Neutrophil (primary cell): ENCODE results near the gene TNFAIP1.

Source experiments
- H3K27ac ChIP-seq: fragments of 200-600 bp; sonication (generic); 2 replicates; pipeline ENCODE4 v1.5.1; 2016; ENCODE audit warnings: mild to moderate bottlenecking, moderate library complexity
- H3K27me3 ChIP-seq: fragments of 200-600 bp; sonication (generic); 2 replicates; pipeline ENCODE4 v1.6.0; 2016; ENCODE audit warnings: mild to moderate bottlenecking
- H3K36me3 ChIP-seq: fragments of 200-600 bp; sonication (generic); 2 replicates; pipeline ENCODE4 v1.5.1; 2017
- H3K4me1 ChIP-seq, 2 experiments: fragments of 200-600 bp in 1 of 2; sonication (generic) in 1 of 2; 1 replicate in 1 of 2; 2 replicates in 1 of 2; pipeline versions ENCODE4 v1.5.1 to v1.6.1; 2013 to 2016; ENCODE audit warnings: low read depth in 1 of 2, low read length in 1 of 2, mild to moderate bottlenecking in 1 of 2, moderate library complexity in 1 of 2; ENCODE audit not compliant: control insufficient read depth in 1 of 2, insufficient read depth in 1 of 2
- H3K4me3 ChIP-seq, 2 experiments: fragments of 200-600 bp in 1 of 2; sonication (generic) in 1 of 2; 1 replicate in 1 of 2; 2 replicates in 1 of 2; pipeline ENCODE4 v1.5.1; 2013 to 2016; ENCODE audit warnings: low read depth in 1 of 2, low read length in 1 of 2, mild to moderate bottlenecking in 1 of 2, moderate library complexity in 1 of 2
- H3K9me3 ChIP-seq: fragments of 200-600 bp; sonication (generic); 2 replicates; pipeline ENCODE4 v1.5.1; 2016
- TF ChIP-seq, protein P1 (sequence below): fragments of 200-600 bp; sonication (generic); IDR thresholded peaks from 2 replicates; pipeline ENCODE4 v1.5.1; 2016; ENCODE audit warnings: antibody characterized with exemption

Gene TNFAIP1

DNA sequence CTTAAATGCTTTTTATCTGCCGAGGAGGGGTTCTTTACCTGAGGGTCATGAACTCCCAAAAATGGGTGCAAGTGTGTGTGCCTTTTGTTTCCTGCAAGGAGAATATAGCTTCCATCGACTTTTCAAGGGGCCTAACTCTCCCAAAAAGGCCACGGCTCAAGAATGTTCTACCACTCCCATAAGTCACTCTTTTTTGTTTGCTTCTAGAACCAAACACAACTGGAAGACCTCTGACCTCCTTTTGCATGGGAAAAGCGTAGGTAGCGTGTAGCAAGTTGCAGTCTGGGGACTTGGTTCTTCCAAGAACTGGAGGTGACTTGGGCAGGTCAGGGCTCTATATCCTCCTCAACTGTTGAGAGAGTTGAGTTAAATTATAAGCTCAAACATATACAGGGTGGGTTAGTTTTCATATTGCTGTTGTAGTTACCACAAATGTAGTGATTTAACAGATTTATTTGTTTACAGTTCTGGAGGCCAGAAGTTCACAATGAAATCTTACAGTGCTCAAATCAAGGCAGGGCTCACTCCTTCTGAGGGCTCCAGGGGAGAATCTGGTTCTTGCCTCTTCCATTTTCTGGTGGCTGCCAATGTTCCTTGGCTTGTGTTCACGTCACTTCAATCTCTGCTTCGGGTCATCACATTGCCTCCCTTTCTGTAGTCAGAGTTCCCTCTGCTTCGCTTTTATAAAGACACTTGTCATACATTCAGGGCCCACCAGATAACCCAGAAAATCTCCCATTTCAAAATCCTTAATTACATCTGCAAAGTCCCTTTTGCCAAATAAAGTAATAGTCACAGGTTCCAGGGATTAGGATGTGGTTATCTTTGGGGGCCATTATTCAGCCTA is 15.1 kb upstream of the TNFAIP1 start:
- Histone ChIP-seq H3K36me3 (no peaks in the 10 kb centered on the region), H3K9me3 (no peaks in the 10 kb centered on the region), H3K27ac (no peak overlapping the region), H3K4me3 (peak overlapping the region in 1 of 2 experiments; percentile 76), H3K27me3 (peaks cover 22% of the 10 kb centered on the region), H3K4me1 (peaks cover 17 to 23% of the 10 kb centered on the region in 2 experiments)
- TF ChIP-seq, protein P1, sequence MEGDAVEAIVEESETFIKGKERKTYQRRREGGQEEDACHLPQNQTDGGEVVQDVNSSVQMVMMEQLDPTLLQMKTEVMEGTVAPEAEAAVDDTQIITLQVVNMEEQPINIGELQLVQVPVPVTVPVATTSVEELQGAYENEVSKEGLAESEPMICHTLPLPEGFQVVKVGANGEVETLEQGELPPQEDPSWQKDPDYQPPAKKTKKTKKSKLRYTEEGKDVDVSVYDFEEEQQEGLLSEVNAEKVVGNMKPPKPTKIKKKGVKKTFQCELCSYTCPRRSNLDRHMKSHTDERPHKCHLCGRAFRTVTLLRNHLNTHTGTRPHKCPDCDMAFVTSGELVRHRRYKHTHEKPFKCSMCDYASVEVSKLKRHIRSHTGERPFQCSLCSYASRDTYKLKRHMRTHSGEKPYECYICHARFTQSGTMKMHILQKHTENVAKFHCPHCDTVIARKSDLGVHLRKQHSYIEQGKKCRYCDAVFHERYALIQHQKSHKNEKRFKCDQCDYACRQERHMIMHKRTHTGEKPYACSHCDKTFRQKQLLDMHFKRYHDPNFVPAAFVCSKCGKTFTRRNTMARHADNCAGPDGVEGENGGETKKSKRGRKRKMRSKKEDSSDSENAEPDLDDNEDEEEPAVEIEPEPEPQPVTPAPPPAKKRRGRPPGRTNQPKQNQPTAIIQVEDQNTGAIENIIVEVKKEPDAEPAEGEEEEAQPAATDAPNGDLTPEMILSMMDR, result no peak

DNA sequence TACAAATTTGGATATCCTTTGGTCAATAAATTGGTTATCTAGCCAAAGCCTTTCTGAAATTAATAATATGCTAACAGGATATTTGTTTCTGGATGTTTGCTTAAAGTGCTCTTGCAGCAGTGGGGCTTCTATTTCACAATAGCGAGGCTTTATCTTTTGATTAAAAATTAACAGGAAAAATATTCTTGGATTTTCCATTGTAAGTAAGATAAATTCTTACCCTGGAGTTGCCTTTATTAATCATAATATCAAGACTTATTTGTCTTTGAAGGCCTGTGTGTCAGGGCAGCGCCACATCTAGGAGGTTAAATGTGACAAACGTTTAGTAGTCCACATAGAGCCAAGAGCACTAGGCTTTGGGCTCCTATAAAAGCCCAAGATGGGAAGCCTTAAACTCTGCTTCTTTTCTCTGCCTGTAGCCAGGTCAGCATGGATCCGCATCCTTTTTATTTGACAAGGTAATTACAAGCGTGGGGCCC is 11.3 kb upstream of the TNFAIP1 start:
- TF ChIP-seq, protein P1, result no peak

DNA sequence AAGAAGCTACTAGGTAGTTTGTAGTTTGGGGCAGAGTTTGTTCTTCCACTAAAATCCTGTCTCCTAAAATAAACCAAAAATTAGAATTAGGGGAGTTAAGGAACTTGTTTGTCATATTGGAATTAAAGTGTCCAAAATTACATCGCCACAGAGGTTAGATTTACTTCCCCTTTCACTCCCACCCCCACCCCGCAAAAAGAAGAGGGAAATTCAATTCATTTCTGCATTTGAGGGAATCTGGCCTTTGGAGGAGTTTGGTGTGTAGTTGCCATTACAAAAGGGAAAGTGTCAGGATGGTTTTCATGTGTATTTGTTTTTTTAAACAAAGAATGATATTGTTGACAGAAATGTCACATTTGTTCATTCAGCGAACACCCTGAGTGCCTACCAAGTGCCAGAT is 10.8 kb upstream of the TNFAIP1 start:
- peaks cover 26% of the 10 kb centered on the region for H3K36me3 ChIP-seq
- no peaks in the 10 kb centered on the region for H3K27me3 ChIP-seq
- H3K4me3 ChIP-seq, result no peak overlapping the region
- TF ChIP-seq, protein P1, result no peak
- no peaks in the 10 kb centered on the region for H3K9me3 ChIP-seq
- H3K4me1 ChIP-seq, result peaks cover under 1 to 4% of the 10 kb centered on the region in 2 experiments
- H3K27ac ChIP-seq, result no peak overlapping the region

More for the DNA sequence above, 11.3 kb upstream of the TNFAIP1 start:
- Histone ChIP-seq H3K4me1 (peaks cover 5 to 9% of the 10 kb centered on the region in 2 experiments), H3K4me3 (no peak overlapping the region), H3K9me3 (no peaks in the 10 kb centered on the region), H3K27me3 (no peaks in the 10 kb centered on the region), H3K27ac (no peak overlapping the region), H3K36me3 (peaks cover 22% of the 10 kb centered on the region)

DNA sequence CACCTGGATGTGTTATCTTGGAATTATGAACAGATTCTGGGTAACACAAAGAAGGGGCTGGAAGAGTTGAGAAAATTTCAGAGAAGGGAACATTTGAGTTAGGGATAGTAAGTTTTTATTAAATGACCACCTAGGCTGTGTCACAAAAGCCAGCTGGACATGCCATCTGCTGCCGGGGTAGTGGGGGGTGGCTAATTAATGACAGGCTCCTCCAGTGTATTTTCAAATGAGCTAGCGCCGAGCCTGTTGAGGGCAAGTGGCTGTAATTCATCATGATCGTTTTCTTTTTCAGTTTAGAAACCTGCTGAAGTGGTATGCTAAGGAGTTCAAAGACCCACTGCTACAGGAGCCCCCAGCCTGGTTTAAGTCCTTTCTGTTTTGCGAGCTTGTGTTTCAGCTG is 10.3 kb upstream of the TNFAIP1 start:
- TF ChIP-seq, protein P1, result no peak
- Histone ChIP-seq H3K27ac (no peak overlapping the region), H3K4me1 (peaks cover 0 to 3% of the 10 kb centered on the region in 2 experiments), H3K27me3 (no peaks in the 10 kb centered on the region), H3K4me3 (no peak overlapping the region), H3K36me3 (peaks cover 28% of the 10 kb centered on the region), H3K9me3 (no peaks in the 10 kb centered on the region)

DNA sequence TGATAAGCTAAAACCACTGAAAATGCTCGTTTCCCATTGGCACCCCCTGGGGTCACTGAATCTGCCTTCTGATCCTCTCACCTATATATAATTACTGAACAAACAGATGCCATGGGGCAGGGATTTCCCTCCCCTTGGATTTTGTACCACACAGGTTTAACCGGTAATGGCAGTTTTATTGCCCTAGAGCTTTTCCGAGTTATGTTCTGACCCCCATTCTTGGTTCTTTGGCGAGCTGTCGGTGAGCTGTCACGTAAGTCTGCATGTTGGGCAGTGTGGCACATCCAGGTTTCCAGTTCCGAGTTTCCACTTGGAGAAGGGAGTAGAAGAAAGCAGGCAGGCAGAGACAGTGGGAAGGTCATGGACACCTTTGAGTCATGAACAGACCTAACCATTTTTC is 9.4 kb upstream of the TNFAIP1 start:
- Histone ChIP-seq H3K36me3 (peaks cover 37% of the 10 kb centered on the region), H3K4me3 (no peak overlapping the region), H3K4me1 (peaks cover 0 to 3% of the 10 kb centered on the region in 2 experiments), H3K27me3 (no peaks in the 10 kb centered on the region), H3K9me3 (no peaks in the 10 kb centered on the region), H3K27ac (no peak overlapping the region)
- TF ChIP-seq, protein P1, result no peak
